Colonic mucosa (tissue), 4 donors: ENCODE measurements around the gene GPR37L1. TPM values are rescaled to one million over a fixed set of nuclear protein-coding genes. Genes with fewer than 3 reads are reported as not detected.
"Not testable (repeated sequence)": the region's sequence is repeated elsewhere in the genome, so short reads cannot be mapped to it uniquely, and the experiment has no call there.

Experiments used
- DNase-seq: peaks from one replicate; pipeline ENCODE4 v3.0.0-alpha.2; 2020
- H3K27ac ChIP-seq: fragments of 200-600 bp; one replicate; pipeline ENCODE4 v1.8.0; 2021
- H3K27me3 ChIP-seq: fragments of 200-600 bp; one replicate; pipeline ENCODE4 v1.8.0; 2021
- H3K36me3 ChIP-seq: fragments of 200-600 bp; one replicate; pipeline ENCODE4 v1.8.0; 2021
- H3K4me1 ChIP-seq: fragments of 200-600 bp; one replicate; pipeline ENCODE4 v1.8.0; 2021; ENCODE audit warnings: mild to moderate bottlenecking
- H3K4me3 ChIP-seq: fragments of 200-600 bp; one replicate; pipeline ENCODE4 v1.8.0; 2021
- H3K9ac ChIP-seq, 2 donors: one replicate each; pipeline ENCODE4 v1.7.0; 2013; ENCODE audit warnings: control low read depth in 2 of 2, low read depth in 2 of 2, low read length in 2 of 2
- H3K9me3 ChIP-seq: fragments of 200-600 bp; one replicate; pipeline ENCODE4 v1.8.0; 2021
- CTCF ChIP-seq: fragments of 200-600 bp; IDR thresholded peaks from one replicate; pipeline ENCODE4 v1.8.0; 2022; ENCODE audit warnings: antibody characterized with exemption, mild to moderate bottlenecking
- intact Hi-C: fragments of 100-400 bp; cut with DNase I; formaldehyde crosslinking; loops from one replicate; pipeline ENCODE4 v1.14.1; 2022
- total RNA-seq, 2 donors: library from RNA; stranded (reverse); fragmentation: NEBNext Ultra II Directional in 1 of 2; extraction: Animal tissue kit (Norgen Biotek cat#: 25700) in 1 of 2; gene quantifications; one replicate each; pipeline ENCODE4 v1.2.1, GENCODE V29; 2021
- donor health status: healthy.
- donor health status: DM: no; HTN: no; CAD: no.
- donor health status: DM: no; HTN: no; CAD: no.

The GPR37L1 gene
- total RNA-seq, 2 donors from 2014 or later, result 1.6 to 3.1 TPM

- Histone ChIP-seq H3K4me1 (no peaks in the 10 kb centered on the region), H3K4me3 (no peak overlapping the region), H3K36me3 (no peaks in the 10 kb centered on the region), H3K9ac (no peak overlapping the region), H3K27ac (no peak overlapping the region), H3K27me3 (no peaks in the 10 kb centered on the region), H3K9me3 (no peaks in the 10 kb centered on the region)
- DNase-seq, result no peak
- TF ChIP-seq CTCF, result no peak
- intact Hi-C loops, result no loop called here
These were observed 42.7 kb downstream of the GPR37L1 start for GRCh38 chr1:202165267-202165941.

- no peak for TF ChIP-seq CTCF
- DNase-seq, result no peak
- no peaks in the 10 kb centered on the region for H3K4me1 ChIP-seq
These were observed 43.5 kb downstream of the GPR37L1 start for GRCh38 chr1:202165942-202166843.

GRCh38 chr1:202167054-202167453 lies 44.3 kb downstream of the GPR37L1 start:
- H3K9ac ChIP-seq, H3K9me3 ChIP-seq, H3K27ac ChIP-seq, H3K4me3 ChIP-seq, H3K27me3 ChIP-seq, H3K4me1 ChIP-seq, intact Hi-C loops, H3K36me3 ChIP-seq, DNase-seq: not testable (repeated sequence)

More at GRCh38 chr1:202165942-202166843, 43.5 kb downstream of the GPR37L1 start:
- H3K4me3 ChIP-seq, result no peak overlapping the region
- intact Hi-C loops, result no loop called here
- H3K27ac ChIP-seq, result no peak overlapping the region
- H3K27me3 ChIP-seq, result no peaks in the 10 kb centered on the region
- H3K9me3 ChIP-seq, result no peaks in the 10 kb centered on the region
- H3K9ac ChIP-seq, result no peak overlapping the region
- H3K36me3 ChIP-seq, result no peaks in the 10 kb centered on the region

GRCh38 chr1:202167708-202168415 lies 45.1 kb downstream of the GPR37L1 start:
- no peaks in the 10 kb centered on the region for H3K9me3 ChIP-seq
- TF ChIP-seq CTCF, result no peak
- no peak for DNase-seq
- intact Hi-C loops, result no loop called here
- H3K27ac ChIP-seq, result no peak overlapping the region
- H3K4me3 ChIP-seq, result no peak overlapping the region
- H3K27me3 ChIP-seq, result no peaks in the 10 kb centered on the region
- no peak overlapping the region for H3K9ac ChIP-seq
- no peaks in the 10 kb centered on the region for H3K36me3 ChIP-seq
- H3K4me1 ChIP-seq, result no peaks in the 10 kb centered on the region

GRCh38 chr1:202168861-202169260 lies 46.1 kb downstream of the GPR37L1 start:
- Histone ChIP-seq H3K27ac (no peak overlapping the region), H3K27me3 (no peaks in the 10 kb centered on the region), H3K9ac (no peak overlapping the region), H3K4me1 (no peaks in the 10 kb centered on the region), H3K36me3 (no peaks in the 10 kb centered on the region), H3K9me3 (no peaks in the 10 kb centered on the region), H3K4me3 (no peak overlapping the region)
- no peak for DNase-seq
- intact Hi-C loops, result no loop called here
- TF ChIP-seq CTCF, result no peak
